GM23338 (cell line): ENCODE results near the gene RASIP1. TPM values are rescaled to one million over a fixed set of nuclear protein-coding genes. Genes with fewer than 3 reads are reported as not detected.
A peak's percentile ranks its signal among the peaks of the same experiment; 100 is the strongest.

Experiments used
- ATAC-seq: fragments of 200-7000 bp; cut with Tn5 transposase; 3 replicates; pipeline ENCODE4 v1.9.1; 2020
- DNase-seq: peaks from one replicate; pipeline ENCODE4 v3.0.0-alpha.2; 2015; ENCODE audit warnings: low spot score
- H2AFZ ChIP-seq: fragments of 200-600 bp; sonication (generic); 2 replicates; pipeline ENCODE4 v1.8.0; 2016; ENCODE audit warnings: antibody characterized with exemption, mild to moderate bottlenecking, moderate library complexity
- H3F3A ChIP-seq: fragments of 200-600 bp; sonication (generic); replicated peaks from 2 replicates; pipeline ENCODE4 v1.8.0; 2017; ENCODE audit warnings: antibody characterized with exemption, mixed run types, low read depth
- H3K27ac ChIP-seq: fragments of 200-600 bp; sonication (generic); 2 replicates; pipeline ENCODE4 v1.6.1; 2016; ENCODE audit warnings: low read depth
- H3K27me3 ChIP-seq: fragments of 200-600 bp; sonication (generic); 2 replicates; pipeline ENCODE4 v1.8.0; 2016; ENCODE audit warnings: mild to moderate bottlenecking, mixed run types, moderate library complexity; ENCODE audit not compliant: insufficient read depth
- H3K36me3 ChIP-seq: fragments of 200-600 bp; sonication (generic); 2 replicates; pipeline ENCODE4 v1.8.0; 2016; ENCODE audit warnings: mild to moderate bottlenecking; ENCODE audit not compliant: insufficient read depth
- H3K4me1 ChIP-seq: fragments of 200-600 bp; sonication (generic); 2 replicates; pipeline ENCODE4 v1.8.0; 2016; ENCODE audit warnings: mild to moderate bottlenecking, moderate library complexity; ENCODE audit not compliant: insufficient read depth
- H3K4me2 ChIP-seq: fragments of 200-600 bp; sonication (generic); 2 replicates; pipeline ENCODE4 v1.7.1; 2017; ENCODE audit warnings: mixed run types
- H3K4me3 ChIP-seq: fragments of 200-600 bp; sonication (generic); 2 replicates; pipeline ENCODE4 v1.6.1; 2016; ENCODE audit warnings: mixed run types
- H3K79me2 ChIP-seq: fragments of 200-600 bp; sonication (generic); replicated peaks from 2 replicates; pipeline ENCODE4 v1.8.0; 2017; ENCODE audit warnings: mild to moderate bottlenecking; ENCODE audit not compliant: insufficient read depth
- H3K9me2 ChIP-seq: fragments of 200-600 bp; sonication (generic); 2 replicates; pipeline ENCODE4 v1.8.0; 2017; ENCODE audit not compliant: insufficient read depth
- H4K20me1 ChIP-seq: fragments of 200-600 bp; sonication (generic); replicated peaks from 2 replicates; pipeline ENCODE4 v1.8.0; 2017; ENCODE audit warnings: mild to moderate bottlenecking; ENCODE audit not compliant: insufficient read depth
- H3K27ac Mint-ChIP-seq: 2 replicates; pipeline ENCODE4 v1.8.0; 2020; ENCODE audit warnings: inconsistent platforms, mild to moderate bottlenecking, moderate library complexity, mixed read lengths
- H3K27me3 Mint-ChIP-seq: 3 replicates; pipeline ENCODE4 v1.8.0; 2022; ENCODE audit warnings: low read depth, mild to moderate bottlenecking, moderate library complexity, mixed read lengths, inconsistent platforms; ENCODE audit not compliant: insufficient read depth, poor library complexity
- H3K36me3 Mint-ChIP-seq: 3 replicates; pipeline ENCODE4 v1.8.0; 2021; ENCODE audit warnings: low read depth, mild to moderate bottlenecking, inconsistent platforms, moderate library complexity, mixed read lengths
- H3K4me1 Mint-ChIP-seq: 3 replicates; pipeline ENCODE4 v1.8.0; 2020; ENCODE audit warnings: mild to moderate bottlenecking, inconsistent platforms, mixed read lengths
- H3K4me3 Mint-ChIP-seq: 3 replicates; pipeline ENCODE4 v1.8.0; 2021; ENCODE audit warnings: moderate library complexity, mild to moderate bottlenecking, inconsistent platforms, mixed read lengths
- H3K9me3 Mint-ChIP-seq: 3 replicates; pipeline ENCODE4 v1.8.0; 2020; ENCODE audit warnings: moderate library complexity, mild to moderate bottlenecking, inconsistent platforms, mixed read lengths
- CREB1 ChIP-seq: fragments of 250-450 bp; sonication (Bioruptor Pico); IDR thresholded peaks from 2 replicates; pipeline ENCODE4 v1.5.0; 2020; ENCODE audit warnings: low read depth, mild to moderate bottlenecking, moderate library complexity
- CTCF ChIP-seq, 2 experiments: fragments of 200-600 bp in 1 of 2; sonication (generic) in 1 of 2; conservative IDR thresholded peaks; 2 replicates each; pipeline versions ENCODE4 v1.5.1 to v1.6.1; 2016 to 2017; ENCODE audit warnings: antibody characterized with exemption in 2 of 2, low read depth in 2 of 2, mild to moderate bottlenecking in 2 of 2, moderate library complexity in 1 of 2
- ETS1 ChIP-seq: IDR thresholded peaks from 2 replicates; pipeline ENCODE4 v1.6.1; 2016; ENCODE audit warnings: antibody characterized with exemption
- EZH2 ChIP-seq: fragments of 200-600 bp; sonication (generic); IDR thresholded peaks from one replicate; pipeline ENCODE4 v1.8.0; 2017; ENCODE audit warnings: antibody characterized with exemption, mild to moderate bottlenecking, low read depth; ENCODE audit not compliant: unreplicated experiment
- NANOG ChIP-seq: IDR thresholded peaks from 2 replicates; pipeline ENCODE4 v1.6.1; 2016; ENCODE audit warnings: antibody characterized with exemption, borderline replicate concordance
- POLR2AphosphoS5 ChIP-seq: IDR thresholded peaks from 2 replicates; pipeline ENCODE4 v1.6.1; 2016; ENCODE audit warnings: antibody characterized with exemption, low read depth
- polyA plus RNA-seq: library from polyadenylated mRNA; unstranded; fragments of >200 nt; fragmentation: Nextera tagmentation; extraction: Ambion mirVana; gene quantifications from 2 replicates; pipeline ENCODE4 v1.2.1, GENCODE V29; 2016
- total RNA-seq: library from RNA; depleted of rRNA; stranded (reverse); fragments of >200 nt; shearing (Covaris generic); gene quantifications from 2 replicates; pipeline ENCODE4 v1.2.3, GENCODE V29; 2014

The RASIP1 gene
- total and polyA plus RNA-seq, 2 experiments from 2014 or later, result 9.2 to 14.8 TPM

- no peaks in the 10 kb centered on the region for H3K36me3 ChIP-seq
- no peaks in the 10 kb centered on the region for H3K79me2 ChIP-seq
- peaks cover 39% of the 10 kb centered on the region for H3K4me1 Mint-ChIP-seq
- H3K9me2 ChIP-seq, result no peaks in the 10 kb centered on the region
- peak; percentile 6 for ATAC-seq
- H3K27ac Mint-ChIP-seq, result peak within 1 kb of the TSS; percentile 57
- H3K27me3 Mint-ChIP-seq, result peaks cover 27% of the 10 kb centered on the region
- H3K4me2 ChIP-seq, result peak within 1 kb of the TSS; percentile 70
- peak; percentile 35 for DNase-seq
- no peak within 1 kb of the TSS for H3K27ac ChIP-seq
- peak within 1 kb of the TSS; percentile 58 for H3K4me3 ChIP-seq
- H3F3A ChIP-seq, result peaks cover 13% of the 10 kb centered on the region; the same call in 1 of the 2 replicates
- no peaks in the 10 kb centered on the region for H4K20me1 ChIP-seq
- peak within 1 kb of the TSS; percentile 99 for H3K4me3 Mint-ChIP-seq
- TF ChIP-seq CTCF (conservative IDR thresholded peaks at IDR 0.05; ENCODE audit: low read depth in 2 of 2), result peak in 1 of 2 experiments; percentile 37; a peak in 2 of 4 replicates
- no peak for TF ChIP-seq CREB1 (CRISPR knock-in tag)
- peaks cover 3% of the 10 kb centered on the region; the same call in 1 of the 3 replicates for H3K9me3 Mint-ChIP-seq
- peaks cover 38% of the 10 kb centered on the region for H3K4me1 ChIP-seq
- H3K36me3 Mint-ChIP-seq, result no peaks in the 10 kb centered on the region; the same call in 2 of the 3 replicates
- no peak within 1 kb of the TSS for H2AFZ ChIP-seq
- H3K27me3 ChIP-seq, result no peaks in the 10 kb centered on the region
These were observed 20.9 kb downstream of the RASIP1 start, which contains the start of gene MAMSTR for GRCh38 chr19:48719263-48720171. TSS of gene MAMSTR (minus strand) at chr19:48719725. CDS start at chr19:48719031, 694 bp downstream.

GRCh38 chr19:48718711-48719231, 21.6 kb downstream of the RASIP1 start:
- H3K4me3 Mint-ChIP-seq, result peak overlapping the region; percentile 29; the same call in 1 of the 3 replicates
- DNase-seq, result peak; percentile 56
- H3K4me1 ChIP-seq, result peaks cover 39% of the 10 kb centered on the region
- no peak overlapping the region for H2AFZ ChIP-seq
- H4K20me1 ChIP-seq, result no peaks in the 10 kb centered on the region
- ATAC-seq, result no peak
- peaks cover 27% of the 10 kb centered on the region for H3K27me3 Mint-ChIP-seq
- H3K27ac ChIP-seq, result no peak overlapping the region
- no peaks in the 10 kb centered on the region for H3K36me3 ChIP-seq
- H3K9me3 Mint-ChIP-seq, result peaks cover 3% of the 10 kb centered on the region; the same call in 1 of the 3 replicates
- peak overlapping the region; percentile 57; the same call in 1 of the 2 replicates for H3K27ac Mint-ChIP-seq
- H3K27me3 ChIP-seq, result no peaks in the 10 kb centered on the region
- no peaks in the 10 kb centered on the region for H3K9me2 ChIP-seq
- H3K36me3 Mint-ChIP-seq, result no peaks in the 10 kb centered on the region; the same call in 2 of the 3 replicates
- H3K4me1 Mint-ChIP-seq, result peaks cover 39% of the 10 kb centered on the region
- H3K79me2 ChIP-seq, result no peaks in the 10 kb centered on the region
- H3F3A ChIP-seq, result peaks cover 13% of the 10 kb centered on the region; the same call in 1 of the 2 replicates
- peak overlapping the region; percentile 58; the same call in 1 of the 2 replicates for H3K4me3 ChIP-seq
- H3K4me2 ChIP-seq, result peak overlapping the region; percentile 70
- no peak for TF ChIP-seq EZH2
- TF ChIP-seq ETS1, result no peak
- no peak for TF ChIP-seq CREB1 (CRISPR knock-in tag)
- TF ChIP-seq NANOG, result no peak
- TF ChIP-seq POLR2AphosphoS5, result no peak
- TF ChIP-seq CTCF (conservative IDR thresholded peaks at IDR 0.05; ENCODE audit: low read depth in 2 of 2), result no peak
